Measurements from ENCODE around the gene RNF208. TPM values are rescaled to one million over a fixed set of nuclear protein-coding genes. Genes with fewer than 3 reads are reported as not detected.
"Not testable (repeated sequence)": the region's sequence is repeated elsewhere in the genome, so short reads cannot be mapped to it uniquely, and the experiment has no call there.

Gene RNF208
- polyA plus RNA-seq, 1 donor (not counting 4 experiments of a cell fraction or from before 2014, with no cell fraction given) = not detected

DNA sequence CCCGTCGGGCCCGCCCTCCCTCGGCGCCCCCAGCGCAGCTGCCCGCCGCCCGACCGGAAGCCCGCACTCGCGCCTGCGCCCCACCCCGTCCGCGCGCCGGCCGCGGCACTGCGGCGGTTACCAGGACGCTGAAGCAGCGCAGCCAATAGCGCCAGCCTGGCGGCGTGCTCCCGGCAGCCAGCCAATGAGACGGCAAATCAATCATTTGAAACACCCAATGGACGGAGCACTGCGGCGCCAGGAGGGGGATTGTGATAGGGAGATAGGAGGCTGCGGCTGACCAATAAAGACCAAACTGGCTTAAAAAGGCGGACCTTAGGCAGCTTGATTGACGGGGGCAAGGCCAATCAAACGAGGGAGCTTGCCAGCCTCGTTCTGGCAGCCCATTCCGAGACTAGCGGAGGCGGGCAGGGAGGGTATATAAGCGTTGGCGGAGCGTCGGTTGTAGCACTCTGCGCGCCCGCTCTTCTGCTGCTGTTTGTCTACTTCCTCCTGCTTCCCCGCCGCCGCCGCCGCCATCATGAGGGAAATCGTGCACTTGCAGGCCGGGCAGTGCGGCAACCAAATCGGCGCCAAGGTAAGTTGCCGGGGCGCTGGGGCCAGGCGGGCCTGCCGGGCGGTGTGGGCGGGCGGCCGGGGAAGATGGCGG lies 18.9 kb upstream of the RNF208 start, which contains the start of gene TUBB4B:
TSS of gene TUBB4B (plus strand) at position 447 of the 649 bp plus-strand sequence. CDS start at position 521, 74 bp downstream.
- H3K9me1 ChIP-seq (ENCODE audit: control insufficient read depth, extremely low read depth, insufficient read depth, low read length) = peaks cover 3% of the 10 kb centered on the region
- peaks cover 28% of the 10 kb centered on the region for H4K20me1 ChIP-seq (ENCODE audit: control insufficient read depth, extremely low read depth, insufficient read depth, low read length)
- peak; percentile 99 for DNase-seq (ENCODE audit: low read depth, low spot score)
- peaks cover 11 to 26% of the 10 kb centered on the region in 2 experiments for H3K36me3 ChIP-seq (ENCODE audit: control insufficient read depth in 2 of 2, extremely low read depth in 1 of 2, insufficient read depth in 2 of 2, low read length in 2 of 2)
- H3K27ac ChIP-seq (ENCODE audit: control insufficient read depth, insufficient read depth, low read length) = peak within 1 kb of the TSS; percentile 90
- peak within 1 kb of the TSS; percentile 90 to 94 (median 93) for H3K4me3 ChIP-seq (ENCODE audit: control insufficient read depth in 2 of 3, extremely low read depth in 1 of 3, insufficient read depth in 2 of 3, low read depth in 1 of 3, low read length in 3 of 3)
- no peaks in the 10 kb centered on the region for H3K27me3 ChIP-seq (ENCODE audit: control insufficient read depth, extremely low read depth, insufficient read depth, low read length)
- H3K4me1 ChIP-seq (ENCODE audit: control insufficient read depth, extremely low read depth, insufficient read depth, low read length) = peaks cover 30% of the 10 kb centered on the region
- H3K9ac ChIP-seq (ENCODE audit: control insufficient read depth, extremely low read depth, insufficient read depth, low read length) = peak within 1 kb of the TSS; percentile 92
- peak; percentile 97 for FAIRE-seq
- H3K4me2 ChIP-seq (ENCODE audit: control insufficient read depth, extremely low read depth, insufficient read depth, low read depth, low read length) = peak within 1 kb of the TSS; percentile 84
- H3K9me3 ChIP-seq (ENCODE audit: control insufficient read depth, low read depth, low read length) = no peaks in the 10 kb centered on the region
- dilution Hi-C loops (cut with MboI; ENCODE audit: extremely low pct_ligation_motif_present, low sequenced_read_pairs) = no loop called here
- peak within 1 kb of the TSS; percentile 37 for H2AFZ ChIP-seq (ENCODE audit: control insufficient read depth, low read length)
- peaks cover 33% of the 10 kb centered on the region for H3K79me2 ChIP-seq (ENCODE audit: control insufficient read depth, insufficient read depth, low read length)
- TF ChIP-seq EZH2 (IDR thresholded peaks at IDR 0.05; ENCODE audit: low read length) = no peak
- TF ChIP-seq, protein P1, sequence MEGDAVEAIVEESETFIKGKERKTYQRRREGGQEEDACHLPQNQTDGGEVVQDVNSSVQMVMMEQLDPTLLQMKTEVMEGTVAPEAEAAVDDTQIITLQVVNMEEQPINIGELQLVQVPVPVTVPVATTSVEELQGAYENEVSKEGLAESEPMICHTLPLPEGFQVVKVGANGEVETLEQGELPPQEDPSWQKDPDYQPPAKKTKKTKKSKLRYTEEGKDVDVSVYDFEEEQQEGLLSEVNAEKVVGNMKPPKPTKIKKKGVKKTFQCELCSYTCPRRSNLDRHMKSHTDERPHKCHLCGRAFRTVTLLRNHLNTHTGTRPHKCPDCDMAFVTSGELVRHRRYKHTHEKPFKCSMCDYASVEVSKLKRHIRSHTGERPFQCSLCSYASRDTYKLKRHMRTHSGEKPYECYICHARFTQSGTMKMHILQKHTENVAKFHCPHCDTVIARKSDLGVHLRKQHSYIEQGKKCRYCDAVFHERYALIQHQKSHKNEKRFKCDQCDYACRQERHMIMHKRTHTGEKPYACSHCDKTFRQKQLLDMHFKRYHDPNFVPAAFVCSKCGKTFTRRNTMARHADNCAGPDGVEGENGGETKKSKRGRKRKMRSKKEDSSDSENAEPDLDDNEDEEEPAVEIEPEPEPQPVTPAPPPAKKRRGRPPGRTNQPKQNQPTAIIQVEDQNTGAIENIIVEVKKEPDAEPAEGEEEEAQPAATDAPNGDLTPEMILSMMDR (optimal IDR thresholded peaks at IDR 0.05 in 1 of 3, IDR thresholded peaks at IDR 0.05 in 1 of 3, conservative IDR thresholded peaks at IDR 0.05 in 1 of 3; ENCODE audit: extremely low read depth in 1 of 3, insufficient read depth in 2 of 3, low read length in 3 of 3) = no peak

DNA sequence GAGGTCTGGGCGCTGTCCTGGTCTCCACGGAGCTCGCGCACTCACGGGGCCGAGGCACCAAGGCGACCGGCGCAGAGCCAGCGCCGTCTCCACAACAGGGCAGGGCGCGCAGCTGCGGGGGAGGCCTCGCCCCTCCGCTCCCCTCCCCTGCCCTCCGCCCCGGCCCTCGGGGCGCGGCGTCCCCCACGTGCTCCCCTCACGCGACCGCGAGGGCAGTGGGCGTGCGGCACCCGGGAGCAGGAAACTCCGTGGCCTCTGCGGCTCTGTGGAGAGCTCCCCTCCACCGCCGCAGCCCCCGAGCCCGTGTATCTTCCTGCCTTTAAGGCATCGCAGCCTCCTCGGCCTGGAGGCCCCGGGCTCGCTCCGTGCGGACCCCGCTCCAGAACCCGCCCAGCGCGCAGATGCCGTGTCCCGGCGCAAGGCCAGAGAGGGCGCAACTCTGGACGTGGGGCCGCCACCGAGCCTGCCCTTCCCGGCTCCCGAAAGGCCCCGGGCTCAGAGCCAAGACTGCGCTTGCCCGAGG lies 18.3 kb upstream of the RNF208 start:
- Histone ChIP-seq H3K4me1 (ENCODE audit: control insufficient read depth, extremely low read depth, insufficient read depth, low read length) (peaks cover 30% of the 10 kb centered on the region), H3K4me2 (ENCODE audit: control insufficient read depth, extremely low read depth, insufficient read depth, low read depth, low read length) (peak overlapping the region; percentile 82), H3K27me3 (ENCODE audit: control insufficient read depth, extremely low read depth, insufficient read depth, low read length) (no peaks in the 10 kb centered on the region), H3K9me1 (ENCODE audit: control insufficient read depth, extremely low read depth, insufficient read depth, low read length) (peaks cover 3% of the 10 kb centered on the region), H2AFZ (ENCODE audit: control insufficient read depth, low read length) (peak overlapping the region; percentile 37), H3K36me3 (ENCODE audit: control insufficient read depth in 2 of 2, extremely low read depth in 1 of 2, insufficient read depth in 2 of 2, low read length in 2 of 2) (peaks cover 11 to 26% of the 10 kb centered on the region in 2 experiments), H3K9me3 (ENCODE audit: control insufficient read depth, low read depth, low read length) (no peaks in the 10 kb centered on the region), H3K27ac (ENCODE audit: control insufficient read depth, insufficient read depth, low read length) (peak overlapping the region; percentile 90), H3K4me3 (ENCODE audit: control insufficient read depth in 2 of 3, extremely low read depth in 1 of 3, insufficient read depth in 2 of 3, low read depth in 1 of 3, low read length in 3 of 3) (peak overlapping the region; percentile 77 to 85 (median 80)), H3K9ac (ENCODE audit: control insufficient read depth, extremely low read depth, insufficient read depth, low read length) (peak overlapping the region; percentile 92), H3K79me2 (ENCODE audit: control insufficient read depth, insufficient read depth, low read length) (peaks cover 33% of the 10 kb centered on the region), H4K20me1 (ENCODE audit: control insufficient read depth, extremely low read depth, insufficient read depth, low read length) (peaks cover 28% of the 10 kb centered on the region)
- FAIRE-seq (no peak), DNase-seq (ENCODE audit: low read depth, low spot score) (no peak)
- dilution Hi-C loops (cut with MboI; ENCODE audit: extremely low pct_ligation_motif_present, low sequenced_read_pairs) = no loop called here
- no peak for TF ChIP-seq EZH2 (IDR thresholded peaks at IDR 0.05; ENCODE audit: low read length)
- TF ChIP-seq, protein P1 (optimal IDR thresholded peaks at IDR 0.05 in 1 of 3, IDR thresholded peaks at IDR 0.05 in 1 of 3, conservative IDR thresholded peaks at IDR 0.05 in 1 of 3; ENCODE audit: extremely low read depth in 1 of 3, insufficient read depth in 2 of 3, low read length in 3 of 3) = no peak

DNA sequence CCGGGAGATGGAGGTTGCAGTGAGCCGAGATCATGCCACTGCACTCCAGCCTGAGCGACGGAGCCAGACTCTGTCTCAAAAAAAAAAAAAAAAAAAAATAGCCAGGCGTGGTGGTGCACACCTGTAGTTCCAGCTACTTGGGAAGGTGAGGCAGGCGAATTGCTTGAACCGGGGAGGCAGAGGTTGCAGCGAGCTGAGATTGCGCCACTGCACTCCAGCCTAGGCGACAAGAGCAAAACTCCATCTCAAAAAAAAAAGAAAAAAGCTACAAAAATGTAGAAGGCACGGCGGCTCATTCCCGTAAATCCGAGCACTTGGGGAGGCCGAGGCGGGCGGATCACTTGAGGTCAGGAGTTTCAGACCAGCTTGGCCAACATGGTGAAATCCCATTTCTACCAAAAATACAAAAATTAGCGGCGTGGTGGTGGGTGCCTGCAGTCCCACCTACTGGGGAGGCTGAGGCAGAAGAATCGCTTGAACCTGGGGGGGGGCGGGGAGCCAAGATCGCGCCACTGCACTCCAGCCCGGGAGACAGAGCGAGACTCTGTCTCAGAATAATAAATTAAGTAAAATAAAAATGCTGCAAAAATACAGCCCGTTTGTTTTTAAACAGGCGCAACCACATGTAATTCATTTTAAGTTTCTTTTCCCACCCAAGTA lies 17.6 kb upstream of the RNF208 start:
- peaks cover 33% of the 10 kb centered on the region for H3K79me2 ChIP-seq (ENCODE audit: control insufficient read depth, insufficient read depth, low read length)

More for the DNA sequence above, 17.6 kb upstream of the RNF208 start:
- H4K20me1 ChIP-seq (ENCODE audit: control insufficient read depth, extremely low read depth, insufficient read depth, low read length) = peaks cover 28% of the 10 kb centered on the region
- H3K27me3 ChIP-seq (ENCODE audit: control insufficient read depth, extremely low read depth, insufficient read depth, low read length); H3K9me3 ChIP-seq (ENCODE audit: control insufficient read depth, low read depth, low read length); H3K9me1 ChIP-seq (ENCODE audit: control insufficient read depth, extremely low read depth, insufficient read depth, low read length); FAIRE-seq; dilution Hi-C loops (cut with MboI; ENCODE audit: extremely low pct_ligation_motif_present, low sequenced_read_pairs); H2AFZ ChIP-seq (ENCODE audit: control insufficient read depth, low read length); DNase-seq (ENCODE audit: low read depth, low spot score): not testable (repeated sequence)
- H3K9ac ChIP-seq (ENCODE audit: control insufficient read depth, extremely low read depth, insufficient read depth, low read length) = peak overlapping the region; percentile 92
- peak overlapping the region; percentile 77 to 85 (median 80) for H3K4me3 ChIP-seq (ENCODE audit: control insufficient read depth in 2 of 3, extremely low read depth in 1 of 3, insufficient read depth in 2 of 3, low read depth in 1 of 3, low read length in 3 of 3)
- peaks cover 24% of the 10 kb centered on the region for H3K4me1 ChIP-seq (ENCODE audit: control insufficient read depth, extremely low read depth, insufficient read depth, low read length)
- H3K36me3 ChIP-seq (ENCODE audit: control insufficient read depth in 2 of 2, extremely low read depth in 1 of 2, insufficient read depth in 2 of 2, low read length in 2 of 2) = peaks cover 11 to 26% of the 10 kb centered on the region in 2 experiments
- peak overlapping the region; percentile 82 for H3K4me2 ChIP-seq (ENCODE audit: control insufficient read depth, extremely low read depth, insufficient read depth, low read depth, low read length)
- peak overlapping the region; percentile 90 for H3K27ac ChIP-seq (ENCODE audit: control insufficient read depth, insufficient read depth, low read length)
